NCI-H146 (cell line): ENCODE results near the gene MTERF1.
"Not testable (repeated sequence)": the region's sequence is repeated elsewhere in the genome, so short reads cannot be mapped to it uniquely, and the experiment has no call there.

ENCODE experiments used
- DNase-seq: peaks from one replicate; lab custom pipeline; 2025; lab: John Stamatoyannopoulos, UW

Gene MTERF1

DNA sequence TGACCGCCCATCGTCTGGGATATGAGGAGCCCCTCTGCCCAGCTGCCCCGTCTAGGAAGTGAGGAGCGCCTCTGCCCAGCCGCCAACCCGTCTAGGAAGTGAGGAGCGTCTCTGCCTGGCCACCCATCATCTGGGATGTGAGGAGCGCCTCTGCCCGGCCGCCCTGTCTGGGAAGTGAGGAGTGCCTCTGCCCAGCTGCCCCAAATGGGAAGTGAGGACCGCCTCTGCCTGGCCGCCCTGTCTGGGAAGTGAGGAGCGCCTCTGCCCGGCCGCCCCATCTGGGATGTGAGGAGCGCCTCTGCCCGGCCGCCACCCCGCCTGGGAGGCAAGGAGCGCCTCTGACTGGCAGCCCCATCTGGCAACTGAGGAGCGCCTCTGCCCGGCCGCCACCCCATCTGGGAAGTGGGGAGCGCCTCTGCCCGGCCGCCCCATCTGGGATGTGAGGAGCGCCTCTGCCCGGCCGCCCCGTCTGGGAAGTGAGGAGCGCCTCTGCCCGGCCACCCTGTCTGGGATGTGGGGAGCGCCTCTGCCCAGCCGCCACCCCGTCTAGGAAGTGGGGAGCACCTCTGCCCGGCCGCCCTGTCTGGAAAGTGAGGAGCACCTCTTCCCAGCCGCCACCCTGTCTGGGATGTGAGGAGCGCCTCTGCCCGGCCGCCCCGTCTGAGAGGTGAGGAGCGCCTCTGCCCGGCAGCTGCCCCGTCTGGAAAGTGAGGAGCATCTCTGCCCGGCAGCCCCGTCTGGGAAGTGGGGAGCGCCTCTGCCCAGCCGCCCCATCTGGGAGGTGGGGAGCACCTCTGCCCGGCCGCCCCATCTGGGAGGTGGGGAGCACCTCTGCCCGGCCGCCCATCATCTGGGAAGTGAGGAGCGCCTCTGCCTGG lies 7.1 kb upstream of the MTERF1 start:
- not testable (repeated sequence) for DNase-seq

DNA sequence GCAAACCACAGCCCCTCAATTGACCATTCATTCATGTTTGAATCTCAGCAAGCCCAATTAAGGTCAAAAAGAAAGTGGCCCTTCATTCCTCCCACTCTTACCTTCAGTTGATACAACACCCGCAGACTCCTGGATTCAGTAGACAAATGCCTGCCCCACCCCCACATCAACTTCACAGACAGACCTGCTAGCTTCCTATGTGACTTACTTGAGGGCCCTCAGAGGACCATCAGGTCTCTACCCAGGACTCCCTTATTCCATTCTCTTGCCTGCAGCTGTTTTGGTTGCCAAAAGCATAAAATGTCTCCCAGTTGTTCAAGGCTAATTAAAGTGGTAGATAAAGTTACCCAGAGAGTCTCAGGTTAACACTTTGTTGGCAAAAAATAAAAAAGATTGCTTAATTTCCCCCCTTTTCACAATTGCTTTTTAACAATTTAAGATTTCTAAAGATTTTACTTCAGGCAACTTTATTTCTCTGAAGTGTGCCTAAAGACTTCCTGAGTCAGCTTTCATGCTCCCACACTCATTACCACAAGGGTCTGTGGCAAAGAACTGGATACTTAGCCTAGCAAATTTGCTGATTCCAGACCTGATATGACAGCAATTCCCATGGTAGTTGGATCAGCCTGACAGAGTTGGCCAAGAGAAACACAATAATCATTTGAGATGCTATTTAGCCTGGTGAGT lies 3.3 kb upstream of the MTERF1 start:
- no peak for DNase-seq

DNA sequence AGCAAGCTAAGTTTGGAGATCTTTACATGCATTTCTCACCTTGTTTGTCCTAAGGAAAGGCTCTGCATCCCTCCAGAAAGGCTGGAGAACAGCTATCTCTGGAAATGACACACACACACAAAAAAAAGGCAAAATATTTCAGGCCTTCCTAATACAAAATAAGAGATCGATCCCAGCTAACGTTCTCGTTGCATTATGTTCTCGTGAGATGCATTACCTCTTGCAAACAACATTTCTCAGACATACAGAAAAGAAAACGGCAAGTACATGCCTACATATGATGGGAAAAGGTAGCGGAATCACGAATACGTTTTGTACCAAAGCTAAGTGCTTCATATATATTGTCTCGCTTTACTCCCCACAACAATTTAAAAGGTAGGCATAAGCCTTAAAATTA lies 488 bp downstream of the MTERF1 start:
- no peak for DNase-seq

DNA sequence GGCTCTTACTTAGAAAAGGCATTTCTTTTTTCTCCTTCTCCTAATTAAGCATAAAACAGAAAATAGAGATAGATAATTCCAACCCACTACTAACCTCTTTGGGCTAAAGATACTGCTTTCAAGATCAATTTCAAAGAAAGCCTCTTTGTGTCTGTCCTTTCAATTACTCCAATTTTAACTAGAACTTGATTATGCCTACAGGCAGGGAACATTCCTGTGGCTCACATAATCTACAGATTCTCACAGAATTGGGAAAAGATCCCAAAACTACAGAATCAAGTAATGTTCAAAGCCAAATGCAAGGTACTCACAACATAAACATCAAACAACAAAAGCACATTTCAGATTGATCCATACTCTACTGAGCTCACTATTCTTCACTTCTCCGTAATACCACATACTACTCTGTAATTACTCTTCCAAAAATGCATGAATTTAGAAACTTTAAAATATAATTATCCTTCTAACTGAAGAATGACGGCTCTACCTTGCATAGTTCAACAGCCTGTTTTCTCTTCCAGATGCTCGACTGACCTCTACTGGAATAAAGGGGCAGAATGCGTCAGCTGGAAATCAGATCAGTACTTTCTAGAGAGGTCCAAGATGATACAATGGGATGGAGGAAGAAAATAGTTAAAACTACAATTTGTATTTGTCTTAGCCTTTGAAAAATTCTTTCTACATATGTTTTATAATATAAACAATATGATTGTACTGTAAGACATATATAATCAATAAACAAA lies 3.9 kb downstream of the MTERF1 start:
- peak; percentile 2 for DNase-seq

DNA sequence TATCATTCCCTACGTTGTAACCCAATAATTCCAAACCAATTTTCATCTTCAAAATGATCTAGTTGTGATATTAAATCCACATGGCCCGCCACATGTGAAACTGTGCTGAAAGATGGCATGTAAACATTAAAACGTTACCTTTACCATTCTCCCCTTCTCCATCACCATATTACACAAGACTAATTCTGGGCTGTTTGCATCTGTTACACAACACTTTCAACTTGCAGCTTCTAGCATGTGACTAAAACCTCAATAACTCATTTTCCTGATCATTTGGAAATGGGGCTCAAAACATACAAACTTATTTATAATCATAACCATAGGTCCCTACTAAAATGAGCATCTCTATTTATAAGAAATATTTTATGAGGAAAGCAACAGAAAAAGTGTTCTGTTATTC lies 4.7 kb downstream of the MTERF1 start:
- DNase-seq = no peak

DNA sequence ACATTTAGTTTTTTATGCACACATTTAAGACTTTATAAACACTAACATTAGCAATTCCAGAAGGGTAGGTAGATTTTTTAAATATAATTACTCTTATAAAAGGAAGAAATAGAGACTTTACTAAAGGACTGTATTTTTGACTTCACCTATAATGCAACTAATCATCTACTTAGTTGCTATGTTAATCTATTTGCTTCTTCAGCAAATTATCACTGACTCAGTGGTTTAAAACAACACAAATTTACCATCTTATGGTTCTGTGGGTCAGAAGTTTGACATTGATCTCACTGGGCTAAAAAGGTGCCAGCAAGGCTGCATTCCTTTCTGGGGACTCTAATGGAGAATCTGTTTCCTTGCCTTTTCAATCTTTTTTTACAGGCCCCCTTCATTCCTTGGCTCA lies 7.6 kb downstream of the MTERF1 start:
- no peak for DNase-seq

DNA sequence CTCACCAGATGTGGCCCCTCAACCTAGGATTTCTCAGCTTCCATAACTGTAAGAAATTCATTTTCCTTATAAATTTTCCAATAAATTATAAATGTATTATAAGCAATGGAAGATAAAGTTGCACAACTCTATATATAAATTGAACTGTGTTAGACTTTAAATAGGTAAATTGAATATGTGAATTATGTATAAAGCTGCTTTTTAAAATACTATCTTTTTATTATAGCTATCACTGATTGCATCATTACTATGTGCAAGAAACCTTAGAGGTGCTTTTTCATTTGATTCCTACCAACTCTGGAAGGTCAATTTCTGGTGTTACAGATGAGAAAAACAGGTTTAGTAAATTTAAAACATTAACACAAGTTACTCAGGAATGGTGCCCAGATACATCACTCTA lies 8.4 kb downstream of the MTERF1 start:
- no peak for DNase-seq

DNA sequence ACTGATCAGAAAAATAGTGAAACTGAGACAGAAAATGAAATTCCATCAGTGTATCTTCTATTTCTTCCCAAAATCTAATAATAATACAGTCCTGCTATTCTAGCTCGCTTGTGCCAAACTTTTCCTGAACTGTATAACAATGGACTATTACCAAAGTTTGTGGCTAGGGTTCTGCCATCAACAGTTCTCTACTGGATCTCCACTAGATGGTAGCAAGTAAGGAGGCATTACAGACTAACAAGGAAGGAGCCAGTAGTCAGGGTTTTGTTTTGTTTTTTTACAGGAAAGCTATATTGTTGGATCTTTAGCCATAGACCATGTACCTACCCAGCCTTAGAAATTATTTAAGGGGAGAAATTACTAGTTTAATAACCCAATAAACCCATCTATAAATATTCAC lies 10.8 kb downstream of the MTERF1 start:
- no peak for DNase-seq

DNA sequence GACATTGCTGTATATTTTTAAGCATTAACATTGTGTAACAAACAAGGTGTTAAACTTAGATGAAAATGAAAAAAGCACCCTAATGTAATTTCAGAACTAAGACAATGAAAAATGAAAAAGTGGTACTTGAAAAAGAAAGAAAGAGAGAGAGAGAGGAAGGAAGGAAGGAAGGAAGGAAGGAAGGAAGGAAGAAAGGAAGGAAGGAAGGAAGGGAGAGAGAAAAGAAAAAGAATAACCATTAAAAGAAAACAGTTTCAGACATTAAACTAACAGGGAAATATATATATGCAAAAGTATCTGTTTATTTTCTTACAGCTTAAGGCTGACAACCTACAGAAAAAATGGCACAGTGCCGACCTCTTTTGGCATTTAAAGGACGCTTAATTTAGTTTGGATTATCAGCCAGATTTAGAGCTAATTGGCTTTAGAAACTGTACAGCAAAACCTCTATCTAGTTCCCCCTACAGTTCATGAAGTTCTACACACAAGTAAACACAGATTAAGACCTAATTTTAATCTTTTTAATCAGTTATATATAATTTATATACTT lies 13.8 kb downstream of the MTERF1 start:
- DNase-seq = no peak

DNA sequence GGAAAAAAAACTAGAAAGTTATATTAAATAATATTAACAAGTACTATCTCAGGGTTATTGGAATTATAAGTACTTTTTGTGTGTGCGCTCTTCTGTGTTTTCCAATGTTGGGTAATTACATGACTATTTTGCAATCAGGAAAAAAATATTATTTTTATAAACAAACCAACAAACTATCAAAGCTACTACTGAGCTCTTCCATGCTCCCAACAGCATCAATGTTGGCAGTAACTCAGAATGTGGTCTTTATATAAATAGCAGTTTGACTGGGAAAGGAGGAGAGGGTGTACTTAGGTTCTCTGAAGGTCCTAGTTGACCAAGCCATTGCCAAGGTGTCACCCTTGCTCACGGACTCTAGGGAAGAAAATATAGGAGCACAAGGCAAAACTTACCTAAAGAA lies 15.0 kb downstream of the MTERF1 start:
- no peak for DNase-seq

DNA sequence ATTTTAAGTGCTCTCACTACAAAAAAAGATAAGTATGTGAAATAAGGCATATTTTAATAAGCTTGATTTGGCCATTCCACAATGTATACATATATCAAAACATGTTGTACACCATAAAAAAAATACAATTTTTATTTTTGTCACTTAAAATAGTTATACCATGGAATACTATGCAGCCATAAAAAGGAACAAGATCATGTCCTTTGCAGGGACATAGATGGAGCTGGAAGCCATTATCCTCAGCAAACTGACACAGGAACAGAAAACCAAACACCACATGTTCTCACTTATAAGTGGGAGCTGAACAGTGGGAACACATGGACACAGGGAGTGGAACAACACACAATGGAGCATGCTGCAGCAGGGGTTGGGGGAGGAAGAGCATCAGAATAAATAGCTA lies 15.9 kb downstream of the MTERF1 start:
- not testable (repeated sequence) for DNase-seq

DNA sequence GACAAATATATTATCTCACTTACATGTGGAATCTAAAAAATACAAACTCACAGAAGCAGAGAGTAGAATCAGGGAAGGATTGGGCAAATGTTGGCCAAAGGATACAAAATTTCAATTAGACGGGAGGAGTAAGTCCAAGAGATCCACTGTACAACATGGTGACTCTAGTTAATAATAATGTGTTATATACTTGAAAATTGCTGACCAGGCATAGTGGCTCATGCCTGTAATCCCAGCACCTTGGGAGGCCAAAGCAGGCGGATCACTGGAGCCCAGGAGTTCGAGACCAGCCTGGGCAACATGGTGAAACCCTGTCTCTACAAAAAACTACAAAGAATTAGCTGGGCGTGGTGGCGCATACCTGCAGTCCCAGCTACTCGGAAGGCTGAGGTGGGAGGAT lies 16.4 kb downstream of the MTERF1 start:
- DNase-seq = no peak

DNA sequence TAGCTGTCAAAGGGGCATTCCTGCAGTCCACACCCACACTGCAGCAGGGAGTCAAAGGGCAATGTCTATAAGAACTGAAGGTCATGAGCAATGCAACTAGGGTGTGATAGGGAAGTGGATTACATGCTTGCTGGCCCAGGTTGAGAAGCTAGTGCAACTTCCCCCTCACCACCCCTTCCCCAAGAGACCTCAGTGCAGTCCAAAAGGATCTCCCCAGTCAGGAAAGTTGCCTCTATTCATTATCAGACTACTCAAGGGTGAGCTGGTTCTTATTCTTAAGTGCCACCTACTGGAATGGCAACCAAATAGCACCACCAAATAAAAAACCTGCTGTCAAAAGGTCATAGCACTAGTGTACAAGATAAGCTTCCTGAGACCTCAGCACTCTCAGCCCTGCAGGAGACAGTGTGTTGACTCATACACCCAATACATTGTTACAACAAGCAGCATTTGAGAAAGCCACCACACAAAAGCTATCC lies 28.2 kb downstream of the MTERF1 start:
- no peak for DNase-seq

DNA sequence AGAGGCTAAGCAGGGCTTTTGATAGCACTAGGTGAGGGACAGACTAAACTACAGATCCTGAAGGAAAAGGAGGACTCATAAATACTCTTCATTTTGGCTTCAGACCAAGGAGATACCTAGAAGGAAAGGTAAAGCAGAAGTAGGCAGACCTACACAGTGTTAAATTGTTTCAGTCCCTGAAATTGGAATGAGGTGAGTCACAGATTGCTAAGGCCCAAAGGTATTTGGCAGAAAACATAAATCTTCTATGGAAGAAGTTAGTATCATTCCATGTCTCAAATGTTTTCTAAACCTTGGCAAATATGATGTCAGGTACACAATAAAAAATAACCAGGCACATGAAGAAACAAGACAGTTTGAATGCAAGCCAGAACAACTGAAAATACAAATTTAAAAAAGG lies 30.0 kb downstream of the MTERF1 start:
- DNase-seq = no peak

DNA sequence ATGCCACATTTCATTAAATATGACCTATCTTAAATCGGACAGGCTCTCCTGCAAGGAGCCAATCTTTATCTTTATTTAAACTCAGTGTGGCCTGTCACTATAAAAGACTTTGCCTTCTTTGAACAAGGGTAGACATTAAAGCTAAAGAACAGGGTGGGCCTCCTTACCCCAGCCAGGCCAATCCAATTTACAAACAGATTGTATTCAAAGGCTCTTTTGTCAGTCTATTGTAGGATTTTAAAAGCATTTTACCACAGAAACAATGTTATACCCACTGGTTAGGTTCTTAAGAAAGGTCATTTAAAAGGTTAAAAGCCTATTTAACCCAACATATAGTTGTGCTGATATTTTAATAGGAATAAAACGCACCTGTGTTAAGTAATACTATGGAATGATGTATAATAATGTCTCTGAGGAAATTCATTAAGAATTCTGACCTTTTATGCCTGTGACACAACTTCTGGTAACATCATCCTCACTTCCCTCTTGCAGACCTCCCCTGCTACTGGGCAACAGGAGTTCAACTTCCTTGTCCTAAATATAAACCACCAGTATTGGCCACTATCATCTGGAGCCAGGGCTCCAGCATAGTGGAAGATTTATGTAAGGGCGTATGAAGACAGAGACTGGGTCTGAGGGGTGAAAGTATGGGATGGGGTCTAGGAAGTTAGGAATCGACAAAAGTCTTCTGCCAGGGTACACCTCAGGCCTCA lies 32.5 kb downstream of the MTERF1 start:
- no peak for DNase-seq

DNA sequence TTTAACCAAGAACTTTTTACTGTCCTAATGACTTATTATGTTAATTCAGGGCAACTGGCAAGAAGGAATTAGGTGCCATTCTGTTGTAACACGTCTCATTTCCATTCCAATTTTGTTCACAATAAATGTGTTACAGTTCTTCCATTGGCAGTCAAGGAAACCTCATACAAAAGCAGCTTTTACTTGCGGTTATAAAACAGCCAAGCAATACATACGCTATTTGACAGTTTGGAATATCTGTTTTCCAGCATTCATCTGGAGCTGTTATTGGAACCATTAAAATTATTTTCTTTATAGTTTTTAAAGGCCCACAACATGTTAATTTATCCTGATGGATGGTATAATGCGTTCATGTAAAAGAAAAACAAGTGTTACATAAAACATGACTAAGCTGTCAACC lies 33.3 kb downstream of the MTERF1 start:
- no peak for DNase-seq

DNA sequence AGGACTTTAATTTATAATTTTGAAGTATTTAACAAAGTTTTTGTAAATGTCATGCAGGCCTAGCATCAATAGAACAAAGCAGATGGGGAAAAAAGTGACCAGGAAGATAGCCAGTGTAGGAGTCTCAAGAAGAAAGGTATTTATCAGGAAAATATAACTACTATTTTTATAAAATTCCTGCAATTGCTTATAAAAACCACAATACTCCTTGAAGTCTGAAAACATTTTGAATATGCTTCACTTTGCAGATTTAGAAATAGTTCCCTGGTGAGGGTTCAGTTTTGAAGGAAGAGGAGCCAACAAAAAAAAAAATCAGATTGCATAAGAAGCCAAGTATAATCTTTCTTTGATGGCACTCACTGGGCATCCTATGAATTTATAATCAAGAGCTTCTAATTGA lies 34.1 kb downstream of the MTERF1 start:
- DNase-seq = no peak

DNA sequence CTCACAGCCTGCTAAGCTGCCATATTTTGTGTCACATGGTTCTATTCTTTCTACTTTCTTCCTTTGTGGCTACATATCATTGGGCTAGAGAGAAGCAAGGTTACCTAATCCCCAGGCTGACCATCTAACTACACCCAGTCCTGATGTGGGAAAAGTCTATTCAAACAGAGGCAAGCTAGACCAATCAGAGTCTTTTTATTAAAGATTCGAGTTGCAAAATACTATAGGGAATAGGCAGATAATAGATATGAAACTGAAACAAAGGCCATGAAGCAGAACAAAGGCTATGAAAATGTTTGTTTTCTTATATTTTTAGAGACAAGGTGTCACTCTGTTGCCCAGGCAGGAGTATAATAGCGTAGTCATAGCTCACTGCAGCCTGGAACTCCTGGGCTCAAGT lies 36.7 kb downstream of the MTERF1 start:
- DNase-seq = no peak

DNA sequence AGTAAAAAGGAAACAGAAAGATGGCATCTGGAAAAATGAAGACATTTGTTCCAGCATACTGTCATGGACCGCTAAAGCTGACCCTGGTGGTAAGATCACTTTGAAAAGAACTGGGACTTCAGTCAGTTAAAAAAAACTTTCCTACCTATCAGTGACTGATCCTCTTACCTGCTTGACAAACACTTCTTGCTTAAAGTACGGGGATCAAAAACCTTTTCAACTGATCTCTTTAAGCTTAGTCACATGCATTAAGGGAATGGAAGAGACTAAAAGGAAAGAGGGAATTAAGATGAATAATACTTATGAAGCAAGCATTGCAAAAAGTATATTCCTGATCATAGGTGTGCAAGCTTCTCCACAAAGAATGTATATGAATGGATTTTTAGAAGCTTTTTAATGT lies 42.1 kb downstream of the MTERF1 start:
- DNase-seq = no peak

DNA sequence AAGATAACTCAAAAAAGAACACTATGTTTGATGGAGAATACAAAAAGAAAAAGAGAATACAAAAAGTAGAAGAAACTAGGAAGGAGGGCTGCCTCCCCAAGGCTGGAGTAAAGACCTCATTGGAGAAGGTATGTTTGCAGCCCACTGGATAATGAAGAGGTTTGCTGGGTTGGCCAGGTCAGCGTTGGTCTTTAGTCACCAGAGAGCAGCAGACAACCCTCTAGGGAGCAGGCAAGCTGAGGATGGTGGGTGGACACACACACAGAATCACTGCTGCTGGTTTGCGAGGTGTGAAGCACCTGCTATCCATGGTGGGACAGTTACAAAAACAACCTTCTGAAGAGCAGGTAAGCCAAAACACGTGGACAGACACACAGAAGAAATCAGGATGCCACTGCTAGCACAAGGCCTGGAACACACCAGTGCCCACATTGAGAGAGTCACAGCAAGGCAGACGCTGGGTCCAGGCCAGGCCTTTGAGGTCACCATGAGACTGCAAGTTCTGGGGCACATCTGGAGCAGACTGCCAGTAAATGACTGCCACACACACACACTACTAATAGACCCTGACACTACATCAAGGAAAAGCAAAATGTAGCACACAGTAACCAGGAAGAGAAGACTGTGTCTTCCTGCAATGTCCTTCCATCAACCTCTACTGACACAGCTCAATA lies 43.0 kb downstream of the MTERF1 start:
- DNase-seq = no peak

DNA sequence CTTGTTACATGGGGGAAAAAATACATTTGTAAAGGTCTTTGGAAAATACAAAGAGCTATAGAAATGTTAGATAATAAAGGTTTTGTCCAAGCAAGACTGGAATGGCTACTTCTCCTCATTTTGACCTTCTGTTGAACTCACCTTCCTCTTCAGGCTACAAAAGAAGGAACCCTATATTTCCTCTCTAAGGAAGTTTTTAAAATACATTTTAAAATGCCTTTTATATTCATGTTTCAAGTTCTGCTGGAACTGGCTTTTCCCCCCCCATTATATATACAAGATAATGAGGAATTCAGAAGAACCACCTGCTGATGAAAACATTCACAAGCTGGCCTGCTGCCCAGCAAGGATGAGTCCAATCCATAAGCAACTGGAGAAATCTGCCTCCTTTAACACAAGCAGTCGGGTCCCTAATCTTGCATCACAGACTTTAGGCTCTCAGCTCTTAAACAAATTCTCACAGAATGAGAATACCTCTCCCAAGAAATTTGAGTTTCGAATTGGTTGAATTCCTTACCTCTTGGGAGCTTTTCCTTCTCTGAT lies 44.6 kb downstream of the MTERF1 start:
- peak; percentile 54 for DNase-seq
